HEK293T (cell line): Measurements from ENCODE around the gene PRSS38.
"Not testable (repeated sequence)": the region's sequence is repeated elsewhere in the genome, so short reads cannot be mapped to it uniquely, and the experiment has no call there.

Experiments used
- CTCF ChIA-PET: fragments of 350-600 bp; formaldehyde crosslinking; extraction: SDS; loops from one replicate; lab custom pipeline; 2021; ENCODE audit warnings: antibody characterized with exemption, inconsistent platforms; lab: Yijun Ruan, JAX
- POLR2A ChIA-PET: fragments of 350-600 bp; formaldehyde crosslinking; extraction: SDS; loops from one replicate; lab custom pipeline; 2020; ENCODE audit warnings: antibody characterized with exemption, inconsistent platforms; lab: Yijun Ruan, JAX
- DNase-seq: peaks from one replicate; pipeline ENCODE4 v3.0.0; 2012; ENCODE audit warnings: mixed read lengths; ENCODE audit errors: extremely low spot score
- ARNT ChIP-seq: fragments of 450-650 bp; IDR thresholded peaks from 2 replicates; pipeline ENCODE4 v1.6.1; 2017; ENCODE audit warnings: mild to moderate bottlenecking
- CTBP1 ChIP-seq: fragments of 450-650 bp; IDR thresholded peaks from 2 replicates; pipeline ENCODE4 v1.6.1; 2016; ENCODE audit warnings: borderline replicate concordance
- ELF4 ChIP-seq: fragments of 450-650 bp; IDR thresholded peaks from 2 replicates; pipeline ENCODE4 v1.6.1; 2017; ENCODE audit warnings: antibody characterized with exemption
- FOXA1 ChIP-seq: fragments of 450-650 bp; IDR thresholded peaks from 2 replicates; pipeline ENCODE4 v1.6.1; 2016; ENCODE audit warnings: mild to moderate bottlenecking
- FOXK2 ChIP-seq: fragments of 450-650 bp; IDR thresholded peaks from 2 replicates; pipeline ENCODE4 v1.6.1; 2016; ENCODE audit warnings: mild to moderate bottlenecking
- FOXM1 ChIP-seq: fragments of 450-650 bp; IDR thresholded peaks from 2 replicates; pipeline ENCODE4 v1.6.1; 2017; ENCODE audit warnings: mild to moderate bottlenecking, borderline replicate concordance
- HDGF ChIP-seq: fragments of 450-650 bp; IDR thresholded peaks from 2 replicates; pipeline ENCODE4 v1.6.1; 2017; ENCODE audit warnings: antibody characterized with exemption, borderline replicate concordance
- L3MBTL2 ChIP-seq: fragments of 450-650 bp; conservative IDR thresholded peaks from 2 replicates; pipeline ENCODE4 v1.6.1; 2016; ENCODE audit warnings: mild to moderate bottlenecking
- LEF1 ChIP-seq: fragments of 450-650 bp; IDR thresholded peaks from 2 replicates; pipeline ENCODE4 v1.6.1; 2017; ENCODE audit warnings: mild to moderate bottlenecking, borderline replicate concordance
- NFRKB ChIP-seq: fragments of 450-650 bp; IDR thresholded peaks from 2 replicates; pipeline ENCODE4 v1.6.1; 2016; ENCODE audit warnings: mild to moderate bottlenecking, moderate library complexity
- SP1 ChIP-seq: fragments of 450-650 bp; IDR thresholded peaks from 2 replicates; pipeline ENCODE4 v1.6.1; 2017
- SUZ12 ChIP-seq: fragments of 450-650 bp; IDR thresholded peaks from 2 replicates; pipeline ENCODE4 v1.6.1; 2016; ENCODE audit warnings: mild to moderate bottlenecking
- TARDBP ChIP-seq: fragments of 450-650 bp; IDR thresholded peaks from 2 replicates; pipeline ENCODE4 v1.6.1; 2016
- ZNF384 ChIP-seq: fragments of 450-650 bp; IDR thresholded peaks from 2 replicates; pipeline ENCODE4 v1.6.1; 2016
- TF ChIP-seq, protein P1 (sequence below): fragments of 450-650 bp; IDR thresholded peaks from 2 replicates; pipeline ENCODE4 v1.6.1; 2016

Gene PRSS38

GRCh38 chr1:227845519-227845918 lies 30.0 kb downstream of the PRSS38 start:
- ChIA-PET CTCF (no interaction called here), POLR2A (no interaction called here)
- DNase-seq = no peak
- TF ChIP-seq ZNF384 = no peak
- TF ChIP-seq CTBP1 = no peak
- no peak for TF ChIP-seq ELF4
- no peak for TF ChIP-seq LEF1
- no peak for TF ChIP-seq HDGF
- TF ChIP-seq SP1 = no peak
- TF ChIP-seq, protein P1, sequence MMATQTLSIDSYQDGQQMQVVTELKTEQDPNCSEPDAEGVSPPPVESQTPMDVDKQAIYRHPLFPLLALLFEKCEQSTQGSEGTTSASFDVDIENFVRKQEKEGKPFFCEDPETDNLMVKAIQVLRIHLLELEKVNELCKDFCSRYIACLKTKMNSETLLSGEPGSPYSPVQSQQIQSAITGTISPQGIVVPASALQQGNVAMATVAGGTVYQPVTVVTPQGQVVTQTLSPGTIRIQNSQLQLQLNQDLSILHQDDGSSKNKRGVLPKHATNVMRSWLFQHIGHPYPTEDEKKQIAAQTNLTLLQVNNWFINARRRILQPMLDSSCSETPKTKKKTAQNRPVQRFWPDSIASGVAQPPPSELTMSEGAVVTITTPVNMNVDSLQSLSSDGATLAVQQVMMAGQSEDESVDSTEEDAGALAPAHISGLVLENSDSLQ = no peak
- no peak for TF ChIP-seq SUZ12
- TF ChIP-seq FOXM1 = no peak
- no peak for TF ChIP-seq FOXA1
- TF ChIP-seq TARDBP = no peak
- TF ChIP-seq NFRKB = no peak

GRCh38 chr1:227846265-227846858 lies 30.9 kb downstream of the PRSS38 start:
- DNase-seq = no peak
- no peak for TF ChIP-seq CTBP1
- TF ChIP-seq SUZ12 = no peak
- TF ChIP-seq NFRKB = no peak
- TF ChIP-seq, protein P1 = no peak
- TF ChIP-seq HDGF = no peak
- no peak for TF ChIP-seq L3MBTL2
- no peak for TF ChIP-seq FOXM1
- TF ChIP-seq LEF1 = no peak
- TF ChIP-seq FOXA1 = no peak
- ChIA-PET POLR2A (no interaction called here), CTCF (no interaction called here)

DNA sequence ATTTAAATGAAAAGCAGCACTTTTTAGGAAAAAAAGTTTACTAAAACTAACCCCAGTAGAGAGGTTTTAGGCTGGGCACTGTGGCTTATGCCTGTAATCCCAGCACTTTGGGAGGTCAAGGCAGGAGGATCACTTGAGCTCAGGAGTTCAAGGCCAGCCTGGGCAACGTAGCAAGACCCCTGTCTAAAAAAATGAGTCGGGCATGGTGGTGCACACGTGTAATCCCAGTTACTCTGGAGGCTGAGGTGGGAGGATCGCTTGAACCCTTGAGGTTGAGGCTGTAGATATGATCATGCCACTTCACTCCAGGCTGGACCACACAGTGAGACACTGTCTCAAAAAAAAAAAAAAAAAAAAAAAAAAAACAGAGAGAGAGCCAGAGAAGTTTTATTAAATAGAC lies 31.6 kb downstream of the PRSS38 start:
- DNase-seq, POLR2A ChIA-PET, CTCF ChIA-PET: not testable (repeated sequence)

GRCh38 chr1:227848430-227848932 lies 33.0 kb downstream of the PRSS38 start:
- POLR2A ChIA-PET = no interaction called here
- CTCF ChIA-PET = no interaction called here
- TF ChIP-seq LEF1 (no peak), ELF4 (no peak), L3MBTL2 (no peak), SP1 (no peak), ARNT (no peak)
- DNase-seq = no peak

DNA sequence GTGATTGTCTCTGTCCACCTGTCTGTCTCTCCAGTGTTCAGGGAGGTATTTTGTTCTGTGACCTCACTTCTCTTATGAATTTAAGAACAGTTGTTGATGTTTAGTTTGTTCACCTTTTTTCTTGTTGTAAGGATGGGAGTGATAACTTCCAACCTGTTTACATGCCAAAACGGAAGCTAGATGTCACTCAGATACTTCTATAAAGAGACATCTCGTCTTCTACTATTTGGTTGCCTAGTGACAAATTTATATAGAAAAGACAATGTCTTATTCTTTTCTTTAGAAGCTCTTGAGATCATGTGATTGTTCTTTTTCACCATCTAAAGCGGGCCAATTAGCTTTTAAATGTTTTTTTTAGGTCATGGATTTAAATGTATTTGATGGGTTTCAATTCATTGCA lies 33.8 kb downstream of the PRSS38 start:
- TF ChIP-seq ZNF384 (no peak), CTBP1 (no peak), NFRKB (no peak), FOXK2 (no peak), HDGF (no peak), FOXM1 (no peak), L3MBTL2 (no peak), SUZ12 (no peak), TARDBP (no peak), SP1 (no peak), ELF4 (no peak), ARNT (no peak), LEF1 (no peak)
- TF ChIP-seq, protein P1 = no peak
- DNase-seq = no peak
- ChIA-PET CTCF (no interaction called here), POLR2A (no interaction called here)

- CTCF ChIA-PET = no interaction called here
- TF ChIP-seq L3MBTL2 (no peak), FOXA1 (no peak), LEF1 (no peak), CTBP1 (no peak), ARNT (no peak), SP1 (no peak), ELF4 (no peak), NFRKB (no peak), SUZ12 (no peak), TARDBP (no peak)
- TF ChIP-seq, protein P1 = no peak
- no peak for DNase-seq
- POLR2A ChIA-PET = no interaction called here
These were observed 38.7 kb downstream of the PRSS38 start for GRCh38 chr1:227854189-227854588.
